ENCODE results near the gene CDC27. TPM values are rescaled to one million over a fixed set of nuclear protein-coding genes. Genes with fewer than 3 reads are reported as not detected.
"Not testable (repeated sequence)": the region's sequence is repeated elsewhere in the genome, so short reads cannot be mapped to it uniquely, and the experiment has no call there.

Gene CDC27
- total RNA-seq, 1 experiment from 2014 or later, result 83.3 TPM

DNA sequence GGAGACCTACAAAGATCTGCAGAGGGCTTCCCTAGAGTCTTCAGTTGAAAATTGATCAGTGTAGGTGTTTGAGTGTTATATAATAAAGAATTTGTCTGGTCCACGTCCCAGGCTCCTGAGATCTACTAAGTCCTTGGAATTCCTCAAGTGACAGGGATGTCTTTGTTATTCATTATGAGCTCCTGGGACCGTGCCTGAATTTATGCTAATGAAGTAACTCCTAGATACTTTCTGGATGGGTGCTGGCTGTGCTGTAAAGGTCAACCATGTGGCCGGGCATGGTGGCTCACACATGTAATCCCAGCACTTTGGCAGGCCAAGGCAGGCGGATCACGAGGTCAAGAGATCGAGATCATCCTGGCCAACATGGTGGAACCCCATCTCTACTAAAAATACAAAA is 43.7 kb downstream of the CDC27 start (continued):
- TF ChIP-seq, protein P1, sequence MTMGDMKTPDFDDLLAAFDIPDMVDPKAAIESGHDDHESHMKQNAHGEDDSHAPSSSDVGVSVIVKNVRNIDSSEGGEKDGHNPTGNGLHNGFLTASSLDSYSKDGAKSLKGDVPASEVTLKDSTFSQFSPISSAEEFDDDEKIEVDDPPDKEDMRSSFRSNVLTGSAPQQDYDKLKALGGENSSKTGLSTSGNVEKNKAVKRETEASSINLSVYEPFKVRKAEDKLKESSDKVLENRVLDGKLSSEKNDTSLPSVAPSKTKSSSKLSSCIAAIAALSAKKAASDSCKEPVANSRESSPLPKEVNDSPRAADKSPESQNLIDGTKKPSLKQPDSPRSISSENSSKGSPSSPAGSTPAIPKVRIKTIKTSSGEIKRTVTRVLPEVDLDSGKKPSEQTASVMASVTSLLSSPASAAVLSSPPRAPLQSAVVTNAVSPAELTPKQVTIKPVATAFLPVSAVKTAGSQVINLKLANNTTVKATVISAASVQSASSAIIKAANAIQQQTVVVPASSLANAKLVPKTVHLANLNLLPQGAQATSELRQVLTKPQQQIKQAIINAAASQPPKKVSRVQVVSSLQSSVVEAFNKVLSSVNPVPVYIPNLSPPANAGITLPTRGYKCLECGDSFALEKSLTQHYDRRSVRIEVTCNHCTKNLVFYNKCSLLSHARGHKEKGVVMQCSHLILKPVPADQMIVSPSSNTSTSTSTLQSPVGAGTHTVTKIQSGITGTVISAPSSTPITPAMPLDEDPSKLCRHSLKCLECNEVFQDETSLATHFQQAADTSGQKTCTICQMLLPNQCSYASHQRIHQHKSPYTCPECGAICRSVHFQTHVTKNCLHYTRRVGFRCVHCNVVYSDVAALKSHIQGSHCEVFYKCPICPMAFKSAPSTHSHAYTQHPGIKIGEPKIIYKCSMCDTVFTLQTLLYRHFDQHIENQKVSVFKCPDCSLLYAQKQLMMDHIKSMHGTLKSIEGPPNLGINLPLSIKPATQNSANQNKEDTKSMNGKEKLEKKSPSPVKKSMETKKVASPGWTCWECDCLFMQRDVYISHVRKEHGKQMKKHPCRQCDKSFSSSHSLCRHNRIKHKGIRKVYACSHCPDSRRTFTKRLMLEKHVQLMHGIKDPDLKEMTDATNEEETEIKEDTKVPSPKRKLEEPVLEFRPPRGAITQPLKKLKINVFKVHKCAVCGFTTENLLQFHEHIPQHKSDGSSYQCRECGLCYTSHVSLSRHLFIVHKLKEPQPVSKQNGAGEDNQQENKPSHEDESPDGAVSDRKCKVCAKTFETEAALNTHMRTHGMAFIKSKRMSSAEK (CRISPR knock-in tag; IDR thresholded peaks at IDR 0.05; ENCODE audit: borderline replicate concordance), result no peak
- TF ChIP-seq ZNF416 (CRISPR knock-in tag; IDR thresholded peaks at IDR 0.05), result no peak
- TF ChIP-seq NFATC4 (CRISPR knock-in tag; IDR thresholded peaks at IDR 0.05), result no peak
- no peak for TF ChIP-seq ZNF232 (CRISPR knock-in tag; IDR thresholded peaks at IDR 0.05)
- no peak for TF ChIP-seq RELA (CRISPR knock-in tag; IDR thresholded peaks at IDR 0.05; ENCODE audit: borderline replicate concordance)
- TF ChIP-seq, protein P2, sequence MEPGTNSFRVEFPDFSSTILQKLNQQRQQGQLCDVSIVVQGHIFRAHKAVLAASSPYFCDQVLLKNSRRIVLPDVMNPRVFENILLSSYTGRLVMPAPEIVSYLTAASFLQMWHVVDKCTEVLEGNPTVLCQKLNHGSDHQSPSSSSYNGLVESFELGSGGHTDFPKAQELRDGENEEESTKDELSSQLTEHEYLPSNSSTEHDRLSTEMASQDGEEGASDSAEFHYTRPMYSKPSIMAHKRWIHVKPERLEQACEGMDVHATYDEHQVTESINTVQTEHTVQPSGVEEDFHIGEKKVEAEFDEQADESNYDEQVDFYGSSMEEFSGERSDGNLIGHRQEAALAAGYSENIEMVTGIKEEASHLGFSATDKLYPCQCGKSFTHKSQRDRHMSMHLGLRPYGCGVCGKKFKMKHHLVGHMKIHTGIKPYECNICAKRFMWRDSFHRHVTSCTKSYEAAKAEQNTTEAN (CRISPR knock-in tag; IDR thresholded peaks at IDR 0.05), result no peak

DNA sequence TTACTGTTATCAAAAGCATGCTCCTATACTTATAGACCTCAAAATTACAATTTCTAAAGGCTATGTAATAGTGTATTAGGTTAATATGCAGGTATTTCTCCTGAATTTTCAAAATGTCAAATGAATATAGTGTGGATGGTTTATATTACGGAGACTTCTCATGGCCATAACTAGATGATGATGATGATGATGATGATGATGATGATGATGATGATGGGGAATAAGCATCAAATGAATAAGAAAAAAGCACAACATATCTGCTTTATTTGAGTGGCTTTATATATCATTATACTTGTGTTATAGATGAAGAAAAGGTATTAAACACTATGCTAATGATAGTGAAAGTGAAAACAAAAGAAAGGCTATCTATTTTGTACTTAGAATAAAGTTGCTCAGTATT is 53.9 kb downstream of the CDC27 start:
- DNase-seq (ENCODE audit: low spot score), result no peak
- Mint-ChIP-seq H3K4me3 (no peak overlapping the region), H3K4me1 (no peaks in the 10 kb centered on the region), H3K9me3 (no peaks in the 10 kb centered on the region), H3K27me3 (ENCODE audit: low read depth) (no peaks in the 10 kb centered on the region), H3K36me3 (peaks cover 58% of the 10 kb centered on the region), H3K27ac (no peak overlapping the region)
- TF ChIP-seq MXD4 (CRISPR knock-in tag; IDR thresholded peaks at IDR 0.05; ENCODE audit: borderline replicate concordance), result no peak
- no peak for TF ChIP-seq GRHL2 (CRISPR knock-in tag; IDR thresholded peaks at IDR 0.05; ENCODE audit: insufficient replicate concordance, severe bottlenecking)
- TF ChIP-seq FOXJ3 (CRISPR knock-in tag; IDR thresholded peaks at IDR 0.05; ENCODE audit: borderline replicate concordance), result no peak
- TF ChIP-seq, protein P3, sequence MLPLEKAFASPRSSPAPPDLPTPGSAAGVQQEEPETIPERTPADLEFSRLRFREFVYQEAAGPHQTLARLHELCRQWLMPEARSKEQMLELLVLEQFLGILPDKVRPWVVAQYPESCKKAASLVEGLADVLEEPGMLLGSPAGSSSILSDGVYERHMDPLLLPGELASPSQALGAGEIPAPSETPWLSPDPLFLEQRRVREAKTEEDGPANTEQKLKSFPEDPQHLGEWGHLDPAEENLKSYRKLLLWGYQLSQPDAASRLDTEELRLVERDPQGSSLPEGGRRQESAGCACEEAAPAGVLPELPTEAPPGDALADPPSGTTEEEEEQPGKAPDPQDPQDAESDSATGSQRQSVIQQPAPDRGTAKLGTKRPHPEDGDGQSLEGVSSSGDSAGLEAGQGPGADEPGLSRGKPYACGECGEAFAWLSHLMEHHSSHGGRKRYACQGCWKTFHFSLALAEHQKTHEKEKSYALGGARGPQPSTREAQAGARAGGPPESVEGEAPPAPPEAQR (CRISPR knock-in tag; IDR thresholded peaks at IDR 0.05), result no peak
- TF ChIP-seq, protein P4, sequence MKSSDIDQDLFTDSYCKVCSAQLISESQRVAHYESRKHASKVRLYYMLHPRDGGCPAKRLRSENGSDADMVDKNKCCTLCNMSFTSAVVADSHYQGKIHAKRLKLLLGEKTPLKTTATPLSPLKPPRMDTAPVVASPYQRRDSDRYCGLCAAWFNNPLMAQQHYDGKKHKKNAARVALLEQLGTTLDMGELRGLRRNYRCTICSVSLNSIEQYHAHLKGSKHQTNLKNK (CRISPR knock-in tag; IDR thresholded peaks at IDR 0.05), result no peak
- TF ChIP-seq RELA (CRISPR knock-in tag; IDR thresholded peaks at IDR 0.05; ENCODE audit: borderline replicate concordance), result no peak
- TF ChIP-seq, protein P5, sequence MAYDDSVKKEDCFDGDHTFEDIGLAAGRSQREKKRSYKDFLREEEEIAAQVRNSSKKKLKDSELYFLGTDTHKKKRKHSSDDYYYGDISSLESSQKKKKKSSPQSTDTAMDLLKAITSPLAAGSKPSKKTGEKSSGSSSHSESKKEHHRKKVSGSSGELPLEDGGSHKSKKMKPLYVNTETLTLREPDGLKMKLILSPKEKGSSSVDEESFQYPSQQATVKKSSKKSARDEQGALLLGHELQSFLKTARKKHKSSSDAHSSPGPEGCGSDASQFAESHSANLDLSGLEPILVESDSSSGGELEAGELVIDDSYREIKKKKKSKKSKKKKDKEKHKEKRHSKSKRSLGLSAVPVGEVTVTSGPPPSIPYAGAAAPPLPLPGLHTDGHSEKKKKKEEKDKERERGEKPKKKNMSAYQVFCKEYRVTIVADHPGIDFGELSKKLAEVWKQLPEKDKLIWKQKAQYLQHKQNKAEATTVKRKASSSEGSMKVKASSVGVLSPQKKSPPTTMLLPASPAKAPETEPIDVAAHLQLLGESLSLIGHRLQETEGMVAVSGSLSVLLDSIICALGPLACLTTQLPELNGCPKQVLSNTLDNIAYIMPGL (CRISPR knock-in tag; IDR thresholded peaks at IDR 0.05), result no peak
- TF ChIP-seq, protein P6, sequence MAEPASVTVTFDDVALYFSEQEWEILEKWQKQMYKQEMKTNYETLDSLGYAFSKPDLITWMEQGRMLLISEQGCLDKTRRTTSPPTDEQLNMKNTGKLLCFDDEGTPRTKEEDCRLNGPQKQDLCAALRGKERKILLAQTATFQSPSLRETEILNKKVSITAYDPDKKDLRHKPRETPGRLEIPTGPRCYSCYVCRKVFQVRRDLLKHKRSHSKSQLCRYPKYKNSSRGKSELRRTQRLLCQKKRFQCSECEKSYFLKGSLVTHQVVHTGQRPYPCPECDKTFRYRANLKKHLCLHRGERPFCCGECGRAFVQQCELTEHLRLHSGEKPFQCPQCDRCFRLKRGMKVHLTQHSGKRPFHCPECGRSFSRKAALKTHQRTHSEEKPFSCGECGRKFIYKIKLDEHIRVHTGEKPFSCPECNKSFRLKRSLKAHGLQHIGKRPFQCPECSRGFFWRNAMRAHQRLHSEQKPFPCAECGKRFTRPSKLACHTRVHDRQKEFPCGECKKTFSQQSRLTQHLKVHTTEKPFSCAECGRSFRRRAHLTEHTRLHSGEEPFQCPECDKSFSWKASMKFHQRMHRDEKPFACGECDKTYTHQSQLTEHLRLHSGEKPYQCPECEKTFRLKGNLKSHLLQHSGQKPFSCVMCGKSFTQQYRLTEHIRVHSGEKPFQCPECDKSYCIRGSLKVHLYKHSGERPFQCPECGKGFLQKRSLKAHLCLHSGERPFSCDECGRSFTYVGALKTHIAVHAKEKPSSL (CRISPR knock-in tag; conservative IDR thresholded peaks at IDR 0.05), result no peak
- TF ChIP-seq ETV6 (CRISPR knock-in tag; IDR thresholded peaks at IDR 0.05), result no peak
- no peak for ATAC-seq
- ChIA-PET CTCF (no interaction called here), POLR2A (no interaction called here)

DNA sequence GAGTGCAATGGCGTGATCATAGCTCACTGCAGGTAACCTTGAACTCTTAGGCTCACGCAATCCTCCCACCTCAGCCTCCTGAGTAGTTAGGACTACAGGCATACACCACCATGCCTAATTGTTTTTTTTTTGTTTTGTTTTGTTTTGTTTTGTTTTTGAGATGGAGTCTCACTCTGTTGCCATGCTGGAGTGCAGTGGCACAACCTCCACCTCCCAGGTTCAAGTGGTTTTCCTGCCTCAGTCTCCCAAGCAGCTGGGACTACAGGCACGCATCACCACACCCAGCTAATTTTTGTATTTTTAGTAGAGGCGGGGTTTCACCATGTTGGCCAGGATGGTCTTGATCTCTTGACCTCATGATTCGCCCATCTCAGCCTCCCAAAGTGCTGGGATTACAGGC is 54.7 kb downstream of the CDC27 start:
- H3K4me3 Mint-ChIP-seq; H3K27me3 Mint-ChIP-seq (ENCODE audit: low read depth); DNase-seq (ENCODE audit: low spot score); CTCF ChIA-PET; H3K27ac Mint-ChIP-seq; POLR2A ChIA-PET; H3K9me3 Mint-ChIP-seq; H3K4me1 Mint-ChIP-seq; ATAC-seq: not testable (repeated sequence)
- peaks cover 52% of the 10 kb centered on the region for H3K36me3 Mint-ChIP-seq

Measured in WTC11 (cell line).